Measurements from ENCODE around the gene C10orf143.

DNA sequence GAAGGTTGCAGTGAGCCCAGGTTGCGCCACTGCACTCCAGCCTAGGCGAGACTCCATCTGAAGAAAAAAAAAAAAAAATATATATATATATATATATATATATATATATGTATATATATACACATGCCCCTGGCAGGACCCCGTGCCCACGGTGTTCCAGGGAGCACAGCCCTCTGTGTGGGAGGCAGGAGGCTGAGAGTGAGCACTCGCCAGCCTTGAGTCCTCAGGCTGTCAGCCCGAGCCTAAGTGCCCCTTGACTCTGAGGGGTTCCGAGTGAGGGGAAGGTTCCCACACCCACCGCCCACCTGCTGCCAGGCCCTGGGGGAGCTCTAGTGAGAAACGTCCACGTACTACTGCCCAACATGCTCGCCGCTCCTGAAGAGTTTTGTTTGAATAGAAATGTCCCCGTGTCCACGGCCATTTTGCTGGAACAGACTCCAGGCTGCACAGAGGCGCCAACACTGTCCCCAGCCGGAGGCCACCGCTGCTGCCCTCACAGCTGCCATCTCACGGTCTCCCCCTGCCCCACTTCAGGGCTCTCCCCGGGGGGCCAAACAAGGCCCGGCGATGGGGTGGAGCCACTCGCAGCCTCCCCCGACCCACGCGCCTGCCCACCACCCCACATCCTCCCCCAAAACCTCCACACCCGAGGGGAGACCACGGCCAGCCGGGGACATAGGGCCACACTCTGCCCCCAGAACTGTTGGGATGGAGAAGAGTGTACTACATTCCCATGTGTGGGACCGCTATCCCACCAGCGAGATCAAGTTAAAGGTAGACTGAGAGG is 83.8 kb downstream of the C10orf143 start:
- TF ChIP-seq POLR2AphosphoS5 (IDR thresholded peaks at IDR 0.05; ENCODE audit: low read depth, low read length) (no peak), POLR2A (IDR thresholded peaks at IDR 0.05; ENCODE audit: low read depth, low read length) (no peak), POU2F2 (IDR thresholded peaks at IDR 0.05; ENCODE audit: low read depth, low read length) (no peak), TAF1 (IDR thresholded peaks at IDR 0.05; ENCODE audit: low read depth, low read length) (no peak)
